Left ventricle myocardium inferior (tissue), 1 donor: ENCODE measurements around the gene TLE1. TPM values are rescaled to one million over a fixed set of nuclear protein-coding genes. Genes with fewer than 3 reads are reported as not detected.

ENCODE experiments used
- DNase-seq: peaks from one replicate; pipeline ENCODE4 v3.0.0-alpha.2; 2020
- H3K27ac ChIP-seq: fragments of 200-600 bp; replicated peaks from 2 replicates; pipeline ENCODE4 v1.8.0; 2021
- H3K27me3 ChIP-seq: fragments of 200-600 bp; 2 replicates; pipeline ENCODE4 v1.8.0; 2021; ENCODE audit warnings: low read depth
- H3K36me3 ChIP-seq: fragments of 200-600 bp; 2 replicates; pipeline ENCODE4 v1.8.0; 2021
- H3K4me1 ChIP-seq: fragments of 200-600 bp; 2 replicates; pipeline ENCODE4 v1.8.0; 2021
- H3K4me3 ChIP-seq: fragments of 200-600 bp; 2 replicates; pipeline ENCODE4 v1.8.0; 2021; ENCODE audit warnings: mild to moderate bottlenecking, moderate library complexity
- H3K9me3 ChIP-seq: fragments of 200-600 bp; replicated peaks from 2 replicates; pipeline ENCODE4 v1.8.0; 2021
- intact Hi-C: fragments of 100-400 bp; cut with micrococcal nuclease; formaldehyde crosslinking; loops from one replicate; pipeline ENCODE4 v1.11.0; 2022
- total RNA-seq: library from RNA; stranded (reverse); fragmentation: NEBNext Ultra II Directional; extraction: Animal tissue kit (Norgen Biotek cat#: 25700); gene quantifications from one replicate; pipeline ENCODE4 v1.2.1, GENCODE V29; 2021
- TF ChIP-seq, protein P1 (sequence below): fragments of 200-600 bp; IDR thresholded peaks from 2 replicates; pipeline ENCODE4 v1.8.0; 2021; ENCODE audit warnings: antibody characterized with exemption, mild to moderate bottlenecking, borderline replicate concordance
- donor health status: DM: no; HTN: yes; CAD: no; lungs with severe emphysema.

TLE1 gene
- total RNA-seq, 1 donor from 2014 or later = 8.5 TPM

DNA sequence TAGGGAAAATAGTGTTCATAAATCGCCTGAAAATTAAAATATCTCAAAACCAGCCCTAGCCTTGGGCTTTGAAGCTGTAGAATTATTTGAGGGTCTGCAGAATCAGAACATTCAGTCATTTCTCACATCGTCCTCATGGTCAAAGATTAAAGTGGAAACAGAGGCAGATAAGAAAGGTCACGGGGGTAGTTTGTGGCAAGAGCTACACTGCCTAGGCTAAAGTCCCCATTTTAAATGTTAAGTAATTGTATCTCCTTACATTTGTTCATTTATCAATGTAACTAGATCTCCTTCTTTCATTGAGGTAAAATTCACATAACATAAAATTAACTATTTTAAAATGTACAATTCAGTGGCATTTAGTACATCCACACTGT, 139.2 kb downstream of the TLE1 start:
- DNase-seq = no peak
- Histone ChIP-seq H3K4me1 (peaks cover 26% of the 10 kb centered on the region), H3K27ac (no peak overlapping the region), H3K4me3 (no peak overlapping the region), H3K27me3 (peaks cover 47% of the 10 kb centered on the region), H3K36me3 (no peaks in the 10 kb centered on the region), H3K9me3 (no peaks in the 10 kb centered on the region)
- intact Hi-C loops = no loop called here
- TF ChIP-seq, protein P1, sequence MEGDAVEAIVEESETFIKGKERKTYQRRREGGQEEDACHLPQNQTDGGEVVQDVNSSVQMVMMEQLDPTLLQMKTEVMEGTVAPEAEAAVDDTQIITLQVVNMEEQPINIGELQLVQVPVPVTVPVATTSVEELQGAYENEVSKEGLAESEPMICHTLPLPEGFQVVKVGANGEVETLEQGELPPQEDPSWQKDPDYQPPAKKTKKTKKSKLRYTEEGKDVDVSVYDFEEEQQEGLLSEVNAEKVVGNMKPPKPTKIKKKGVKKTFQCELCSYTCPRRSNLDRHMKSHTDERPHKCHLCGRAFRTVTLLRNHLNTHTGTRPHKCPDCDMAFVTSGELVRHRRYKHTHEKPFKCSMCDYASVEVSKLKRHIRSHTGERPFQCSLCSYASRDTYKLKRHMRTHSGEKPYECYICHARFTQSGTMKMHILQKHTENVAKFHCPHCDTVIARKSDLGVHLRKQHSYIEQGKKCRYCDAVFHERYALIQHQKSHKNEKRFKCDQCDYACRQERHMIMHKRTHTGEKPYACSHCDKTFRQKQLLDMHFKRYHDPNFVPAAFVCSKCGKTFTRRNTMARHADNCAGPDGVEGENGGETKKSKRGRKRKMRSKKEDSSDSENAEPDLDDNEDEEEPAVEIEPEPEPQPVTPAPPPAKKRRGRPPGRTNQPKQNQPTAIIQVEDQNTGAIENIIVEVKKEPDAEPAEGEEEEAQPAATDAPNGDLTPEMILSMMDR = no peak

DNA sequence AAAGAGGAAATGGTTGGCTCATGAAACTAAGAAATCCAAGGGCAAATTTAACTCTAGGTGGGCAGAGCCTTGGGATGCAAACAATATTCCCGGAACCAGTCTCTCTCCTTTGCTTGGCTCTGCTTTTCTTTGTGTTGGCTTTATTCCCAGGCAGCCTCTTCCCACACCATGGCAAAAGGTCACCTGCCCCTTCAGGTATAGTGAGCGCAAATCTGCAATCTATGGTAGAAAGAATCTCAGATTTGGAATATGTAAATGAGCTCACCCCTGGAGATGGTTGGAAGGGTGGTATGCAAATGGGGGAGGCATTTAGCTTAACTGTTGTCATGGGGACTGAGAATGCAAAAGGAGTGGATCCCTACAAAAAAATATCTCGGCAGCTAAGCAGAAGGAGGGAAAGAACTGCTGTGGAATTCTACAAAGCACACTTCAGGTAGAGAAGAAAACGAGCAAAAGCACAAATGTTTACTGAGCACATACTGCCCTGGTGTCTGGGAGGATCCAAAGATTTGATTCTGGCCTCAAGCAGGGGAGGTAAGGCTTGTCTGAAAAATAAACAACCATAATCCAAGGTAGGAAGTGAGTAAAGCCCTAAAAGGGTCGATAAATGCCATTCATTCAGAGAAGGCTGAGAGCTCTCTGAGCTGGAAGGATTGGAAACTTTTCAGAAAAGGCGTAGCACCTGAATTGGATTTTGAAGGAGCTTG, 139.7 kb downstream of the TLE1 start:
- no peaks in the 10 kb centered on the region for H3K9me3 ChIP-seq
- TF ChIP-seq, protein P1 = no peak
- DNase-seq = no peak
- no peak overlapping the region for H3K4me3 ChIP-seq
- peaks cover 26% of the 10 kb centered on the region for H3K4me1 ChIP-seq
- H3K27me3 ChIP-seq = peaks cover 46% of the 10 kb centered on the region
- H3K36me3 ChIP-seq = no peaks in the 10 kb centered on the region
- H3K27ac ChIP-seq = no peak overlapping the region
- intact Hi-C loops = no loop called here

DNA sequence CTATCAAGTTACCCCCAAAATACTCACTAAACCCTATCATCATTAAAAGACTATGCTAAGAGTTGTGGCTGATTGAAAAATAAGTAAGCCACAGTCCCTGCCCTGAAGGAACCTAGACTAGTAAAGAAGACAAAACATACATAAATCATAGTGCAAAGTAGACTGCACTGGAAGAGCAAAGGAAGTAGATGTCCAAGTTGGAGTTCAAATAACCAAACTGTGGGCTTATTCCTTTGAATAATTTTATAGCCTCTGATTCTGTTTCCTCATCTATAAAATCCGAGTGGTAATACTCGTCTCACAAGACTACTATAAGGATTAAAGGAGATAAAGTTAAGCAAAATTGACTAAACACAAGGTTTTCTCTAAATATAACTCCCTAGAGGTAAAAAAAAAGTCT, 140.4 kb downstream of the TLE1 start:
- Histone ChIP-seq H3K27me3 (peaks cover 42% of the 10 kb centered on the region), H3K4me3 (no peak overlapping the region), H3K36me3 (no peaks in the 10 kb centered on the region), H3K9me3 (no peaks in the 10 kb centered on the region), H3K27ac (no peak overlapping the region), H3K4me1 (peaks cover 26% of the 10 kb centered on the region)
- DNase-seq = no peak
- TF ChIP-seq, protein P1 = no peak
- intact Hi-C loops = no loop called here

DNA sequence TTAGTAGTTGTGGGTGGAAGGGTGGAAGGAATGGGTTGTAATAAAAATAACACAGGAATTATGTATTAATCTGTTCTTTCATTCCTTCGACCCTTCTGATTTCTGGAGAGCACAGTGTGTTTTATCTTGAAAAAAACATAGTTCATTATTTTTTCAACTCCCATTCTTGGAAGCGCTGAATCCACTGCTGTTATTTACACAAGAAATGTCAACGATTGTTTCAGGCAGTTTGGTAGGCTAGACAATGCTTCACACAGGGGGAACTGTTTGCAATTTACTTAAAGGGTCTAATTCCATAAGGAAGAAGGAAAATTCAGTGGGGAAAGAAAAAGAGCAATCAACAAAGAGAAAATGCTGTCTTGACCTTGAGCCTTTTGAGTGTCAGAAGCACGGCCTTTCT, 142.9 kb downstream of the TLE1 start:
- Histone ChIP-seq H3K27me3 (peaks cover 41% of the 10 kb centered on the region), H3K4me3 (no peak overlapping the region), H3K27ac (no peak overlapping the region), H3K9me3 (no peaks in the 10 kb centered on the region), H3K4me1 (peaks cover 10% of the 10 kb centered on the region), H3K36me3 (no peaks in the 10 kb centered on the region)
- intact Hi-C loops = no loop called here
- TF ChIP-seq, protein P1 = no peak
- no peak for DNase-seq

DNA sequence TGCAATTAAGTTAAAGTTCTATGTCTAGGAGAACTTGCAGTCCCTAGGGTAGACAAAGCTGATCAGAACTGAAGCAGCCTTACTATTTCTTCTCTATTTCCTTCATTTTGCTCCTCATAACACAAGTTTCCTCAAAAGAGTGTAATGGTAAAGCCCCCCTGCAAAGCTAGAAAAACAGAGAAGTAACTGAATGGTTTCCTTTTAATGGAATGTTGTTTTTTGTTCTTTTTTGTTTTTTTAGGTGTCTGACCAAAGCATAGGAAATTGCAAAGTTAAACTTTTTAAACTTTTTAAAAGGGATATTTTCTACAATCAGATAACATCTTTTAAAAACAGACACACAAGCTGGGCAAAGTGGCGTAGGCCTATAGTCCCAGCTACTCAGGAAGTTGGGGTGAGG, 145.7 kb downstream of the TLE1 start:
- Histone ChIP-seq H3K27ac (no peak overlapping the region), H3K36me3 (no peaks in the 10 kb centered on the region), H3K27me3 (peaks cover 15% of the 10 kb centered on the region), H3K4me1 (peaks cover 10% of the 10 kb centered on the region), H3K4me3 (no peak overlapping the region), H3K9me3 (no peaks in the 10 kb centered on the region)
- intact Hi-C loops = no loop called here
- TF ChIP-seq, protein P1 = no peak
- no peak for DNase-seq
